H9 (cell line): ENCODE results near the gene MOB3B. TPM values are rescaled to one million over a fixed set of nuclear protein-coding genes. Genes with fewer than 3 reads are reported as not detected.

Experiments
- DNase-seq: peaks from one replicate; pipeline ENCODE4 v3.0.0-alpha.2; 2017
- H2AFZ ChIP-seq: one replicate; pipeline ENCODE4 v1.6.1; 2013; ENCODE audit warnings: mild to moderate bottlenecking, low read length, control low read depth, moderate library complexity
- H2AK5ac ChIP-seq: 2 replicates; pipeline ENCODE4 v1.6.1; 2013; ENCODE audit warnings: low read length, control low read depth, mixed read lengths; ENCODE audit not compliant: insufficient read length
- H2BK120ac ChIP-seq: one replicate; pipeline ENCODE4 v1.6.1; 2013; ENCODE audit warnings: low read depth, mild to moderate bottlenecking, low read length, control low read depth, inconsistent platforms; ENCODE audit not compliant: poor library complexity, severe bottlenecking
- H2BK12ac ChIP-seq: 2 replicates; pipeline ENCODE4 v1.6.1; 2013; ENCODE audit warnings: low read length, control low read depth, mixed read lengths, low read depth; ENCODE audit not compliant: insufficient read length
- H2BK15ac ChIP-seq: 2 replicates; pipeline ENCODE4 v1.6.1; 2013; ENCODE audit warnings: low read depth, low read length, control low read depth
- H2BK20ac ChIP-seq: one replicate; pipeline ENCODE4 v1.6.1; 2013; ENCODE audit warnings: low read depth, mild to moderate bottlenecking, low read length, control low read depth, inconsistent platforms; ENCODE audit not compliant: poor library complexity, severe bottlenecking
- H2BK5ac ChIP-seq: 2 replicates; pipeline ENCODE4 v1.6.1; 2013; ENCODE audit warnings: low read length, control low read depth, mixed read lengths; ENCODE audit not compliant: insufficient read length
- H3K14ac ChIP-seq: 2 replicates; pipeline ENCODE4 v1.6.1; 2013; ENCODE audit warnings: low read length, control low read depth; ENCODE audit not compliant: insufficient read depth
- H3K18ac ChIP-seq: 2 replicates; pipeline ENCODE4 v1.6.1; 2013; ENCODE audit warnings: low read depth, mild to moderate bottlenecking, mixed read lengths, low read length, control low read depth; ENCODE audit not compliant: insufficient read length
- H3K23ac ChIP-seq: 2 replicates; pipeline ENCODE4 v1.6.1; 2013; ENCODE audit warnings: low read length, control low read depth, mixed read lengths, low read depth; ENCODE audit not compliant: insufficient read length
- H3K23me2 ChIP-seq: 2 replicates; pipeline ENCODE4 v1.6.1; 2013; ENCODE audit warnings: low read depth, mild to moderate bottlenecking, mixed read lengths, low read length, control low read depth; ENCODE audit not compliant: insufficient read length, poor library complexity, severe bottlenecking
- H3K27ac ChIP-seq: 2 replicates; pipeline ENCODE4 v1.5.1; 2013; ENCODE audit warnings: low read length, control low read depth, mixed read lengths, low read depth; ENCODE audit not compliant: insufficient read length
- H3K27me3 ChIP-seq: 2 replicates; pipeline ENCODE4 v1.6.1; 2013; ENCODE audit warnings: low read length, control low read depth, inconsistent platforms; ENCODE audit not compliant: insufficient read depth
- H3K4ac ChIP-seq: 2 replicates; pipeline ENCODE4 v1.6.1; 2013; ENCODE audit warnings: low read depth, mild to moderate bottlenecking, control low read depth, inconsistent platforms, low read length, moderate library complexity
- H3K4me1 ChIP-seq: 2 replicates; pipeline ENCODE4 v1.6.1; 2013; ENCODE audit warnings: low read length, control low read depth, inconsistent platforms; ENCODE audit not compliant: insufficient read depth
- H3K4me2 ChIP-seq: 2 replicates; pipeline ENCODE4 v1.6.1; 2013; ENCODE audit warnings: low read length, control low read depth, mixed read lengths; ENCODE audit not compliant: insufficient read length, insufficient read depth
- H3K56ac ChIP-seq: 2 replicates; pipeline ENCODE4 v1.6.1; 2013; ENCODE audit warnings: low read depth, mild to moderate bottlenecking, mixed read lengths, low read length, control low read depth; ENCODE audit not compliant: insufficient read length
- H3K79me1 ChIP-seq: 2 replicates; pipeline ENCODE4 v1.6.1; 2013; ENCODE audit warnings: low read depth, mild to moderate bottlenecking, moderate library complexity, low read length, control low read depth, inconsistent platforms; ENCODE audit not compliant: insufficient read depth, poor library complexity, severe bottlenecking
- H3K79me2 ChIP-seq: 2 replicates; pipeline ENCODE4 v1.6.1; 2013; ENCODE audit warnings: low read length, control low read depth, inconsistent platforms; ENCODE audit not compliant: insufficient read depth
- H3K9ac ChIP-seq: 2 replicates; pipeline ENCODE4 v1.6.1; 2013; ENCODE audit warnings: low read length, control low read depth, mixed read lengths; ENCODE audit not compliant: insufficient read length; ENCODE audit errors: extremely low read depth
- H3K9me3 ChIP-seq: one replicate; pipeline ENCODE4 v1.6.1; 2013; ENCODE audit warnings: low read depth, low read length, inconsistent platforms; ENCODE audit not compliant: control insufficient read depth
- H3T11ph ChIP-seq: one replicate; pipeline ENCODE4 v1.6.1; 2013; ENCODE audit warnings: mild to moderate bottlenecking, low read length, control low read depth, inconsistent platforms
- H4K20me1 ChIP-seq: one replicate; pipeline ENCODE4 v1.6.1; 2013; ENCODE audit not compliant: control insufficient read depth, insufficient read length, insufficient read depth
- H4K5ac ChIP-seq: 2 replicates; pipeline ENCODE4 v1.6.1; 2013; ENCODE audit warnings: low read depth, mild to moderate bottlenecking, mixed read lengths, low read length, control low read depth; ENCODE audit not compliant: insufficient read length
- H4K8ac ChIP-seq: replicated peaks from 2 replicates; pipeline ENCODE4 v1.6.1; 2013; ENCODE audit warnings: low read length, control low read depth, mixed read lengths, low read depth; ENCODE audit not compliant: insufficient read length
- H4K91ac ChIP-seq: 2 replicates; pipeline ENCODE4 v1.6.1; 2013; ENCODE audit warnings: low read depth, mild to moderate bottlenecking, moderate library complexity, mixed read lengths, low read length, control low read depth; ENCODE audit not compliant: insufficient read length
- H3K27ac Mint-ChIP-seq, 3 experiments: 2 replicates in 2 of 3; 3 replicates in 1 of 3; pipeline ENCODE4 v1.8.0; 2020 to 2021; ENCODE audit warnings: mixed read lengths in 3 of 3, mild to moderate bottlenecking in 1 of 3, moderate library complexity in 1 of 3
- H3K27me3 Mint-ChIP-seq: 2 replicates; pipeline ENCODE4 v1.8.0; 2021; ENCODE audit warnings: low read depth, mild to moderate bottlenecking, moderate library complexity, mixed read lengths
- H3K36me3 Mint-ChIP-seq, 3 experiments: 2 replicates in 2 of 3; 3 replicates in 1 of 3; pipeline ENCODE4 v1.8.0; 2020 to 2021; ENCODE audit warnings: low read depth in 3 of 3, mixed read lengths in 3 of 3; ENCODE audit not compliant: insufficient read depth in 1 of 3
- H3K4me1 Mint-ChIP-seq, 2 experiments: 2 replicates each; pipeline ENCODE4 v1.8.0; 2020; ENCODE audit warnings: mixed read lengths in 2 of 2
- H3K4me3 Mint-ChIP-seq, 2 experiments: 2 replicates in 1 of 2; 3 replicates in 1 of 2; pipeline ENCODE4 v1.8.0; 2020 to 2021; ENCODE audit warnings: mild to moderate bottlenecking in 2 of 2, mixed read lengths in 2 of 2, moderate library complexity in 1 of 2
- H3K9me3 Mint-ChIP-seq, 2 experiments: 2 replicates in 1 of 2; 3 replicates in 1 of 2; pipeline ENCODE4 v1.8.0; 2020; ENCODE audit warnings: mild to moderate bottlenecking in 2 of 2, mixed read lengths in 2 of 2, moderate library complexity in 1 of 2
- WGBS: extraction: QIAGEN DNeasy Blood & Tissue Kit; methylation state at CpG from one replicate; pipeline ENCODE4 v1.1.7; 2013; ENCODE audit warnings: missing lambda C conversion rate, low lambda C conversion rate, mixed read lengths; ENCODE audit not compliant: insufficient read length; ENCODE audit errors: extremely low coverage; 5-methylcytosine and 5-hydroxymethylcytosine counted together
- total RNA-seq: library from RNA; stranded (reverse); gene quantifications from 2 replicates; pipeline ENCODE4 v1.2.1, GENCODE V29; 2021
- TF ChIP-seq, protein P1 (sequence below): fragments of 200-600 bp; sonication (generic); conservative IDR thresholded peaks from 3 replicates; pipeline ENCODE4 v1.8.0; 2021; ENCODE audit warnings: antibody characterized with exemption, mild to moderate bottlenecking

Gene MOB3B
- total RNA-seq, 1 experiment from 2014 or later = 9.8 TPM

DNA sequence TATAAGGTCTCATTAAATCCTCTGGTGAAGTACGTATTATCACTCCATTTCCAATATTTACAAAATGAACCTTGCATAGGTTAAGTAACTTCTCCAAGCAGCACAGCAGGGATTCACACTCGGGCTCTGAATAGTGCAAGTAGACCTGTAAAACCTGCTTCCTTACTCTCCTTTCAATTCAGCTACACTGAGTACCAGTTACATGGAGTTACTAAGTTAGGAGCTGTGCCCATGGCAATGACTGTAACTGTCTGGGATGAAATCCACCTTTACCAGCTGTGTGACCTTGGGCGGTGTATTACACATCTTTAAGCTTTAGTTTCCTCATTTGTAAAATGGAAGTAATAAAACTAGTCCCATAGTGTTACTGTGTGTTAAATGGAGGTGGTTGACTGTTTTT, 15.9 kb upstream of the MOB3B start:
- H3K79me2 ChIP-seq = no peaks in the 10 kb centered on the region
- WGBS = no CpG with 5 or more reads among the region's 3 CpGs
- TF ChIP-seq, protein P1, sequence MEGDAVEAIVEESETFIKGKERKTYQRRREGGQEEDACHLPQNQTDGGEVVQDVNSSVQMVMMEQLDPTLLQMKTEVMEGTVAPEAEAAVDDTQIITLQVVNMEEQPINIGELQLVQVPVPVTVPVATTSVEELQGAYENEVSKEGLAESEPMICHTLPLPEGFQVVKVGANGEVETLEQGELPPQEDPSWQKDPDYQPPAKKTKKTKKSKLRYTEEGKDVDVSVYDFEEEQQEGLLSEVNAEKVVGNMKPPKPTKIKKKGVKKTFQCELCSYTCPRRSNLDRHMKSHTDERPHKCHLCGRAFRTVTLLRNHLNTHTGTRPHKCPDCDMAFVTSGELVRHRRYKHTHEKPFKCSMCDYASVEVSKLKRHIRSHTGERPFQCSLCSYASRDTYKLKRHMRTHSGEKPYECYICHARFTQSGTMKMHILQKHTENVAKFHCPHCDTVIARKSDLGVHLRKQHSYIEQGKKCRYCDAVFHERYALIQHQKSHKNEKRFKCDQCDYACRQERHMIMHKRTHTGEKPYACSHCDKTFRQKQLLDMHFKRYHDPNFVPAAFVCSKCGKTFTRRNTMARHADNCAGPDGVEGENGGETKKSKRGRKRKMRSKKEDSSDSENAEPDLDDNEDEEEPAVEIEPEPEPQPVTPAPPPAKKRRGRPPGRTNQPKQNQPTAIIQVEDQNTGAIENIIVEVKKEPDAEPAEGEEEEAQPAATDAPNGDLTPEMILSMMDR = no peak

More for the DNA sequence above, 15.9 kb upstream of the MOB3B start:
- DNase-seq = no peak
- H3K27me3 ChIP-seq = no peaks in the 10 kb centered on the region
- no peak overlapping the region for H3T11ph ChIP-seq
- no peaks in the 10 kb centered on the region for H3K4me1 ChIP-seq
- no peak overlapping the region for H2BK12ac ChIP-seq
- H3K4ac ChIP-seq = no peak overlapping the region
- no peak overlapping the region for H3K27ac ChIP-seq
- no peak overlapping the region for H2AK5ac ChIP-seq
- H2BK5ac ChIP-seq = no peak overlapping the region
- no peak overlapping the region for H3K14ac ChIP-seq
- H2BK120ac ChIP-seq = no peak overlapping the region
- no peak overlapping the region for H2BK20ac ChIP-seq
- H2AFZ ChIP-seq = no peak overlapping the region
- H3K79me1 ChIP-seq = no peaks in the 10 kb centered on the region
- Mint-ChIP-seq H3K4me3 (no peak overlapping the region), H3K36me3 (peaks cover 11 to 44% (median 28%) of the 10 kb centered on the region in 3 experiments), H3K4me1 (no peaks in the 10 kb centered on the region; a peak in 1 of 4 replicates), H3K9me3 (no peaks in the 10 kb centered on the region; a peak in 1 of 5 replicates), H3K27ac (no peak overlapping the region), H3K27me3 (no peaks in the 10 kb centered on the region)
- H4K91ac ChIP-seq = no peak overlapping the region
- H3K56ac ChIP-seq = no peak overlapping the region
- no peaks in the 10 kb centered on the region for H3K9me3 ChIP-seq
- no peaks in the 10 kb centered on the region for H3K23me2 ChIP-seq
- no peak overlapping the region for H4K5ac ChIP-seq
- no peaks in the 10 kb centered on the region for H4K20me1 ChIP-seq
- no peak overlapping the region for H3K4me2 ChIP-seq
- H3K9ac ChIP-seq = no peak overlapping the region
- H4K8ac ChIP-seq = no peak overlapping the region
- H3K23ac ChIP-seq = no peak overlapping the region
- H2BK15ac ChIP-seq = no peak overlapping the region
- H3K18ac ChIP-seq = no peak overlapping the region
